Inflammatory macrophage treated with lipopolysaccharide for 1 hour (primary cell): ENCODE measurements around the gene LMAN1L.
"Not testable (repeated sequence)": the region's sequence is repeated elsewhere in the genome, so short reads cannot be mapped to it uniquely, and the experiment has no call there.

Experiments
- DNase-seq, 2 donors: peaks; one replicate each; pipeline ENCODE4 v3.0.0-alpha.2; 2020 to 2022

Gene LMAN1L

DNA sequence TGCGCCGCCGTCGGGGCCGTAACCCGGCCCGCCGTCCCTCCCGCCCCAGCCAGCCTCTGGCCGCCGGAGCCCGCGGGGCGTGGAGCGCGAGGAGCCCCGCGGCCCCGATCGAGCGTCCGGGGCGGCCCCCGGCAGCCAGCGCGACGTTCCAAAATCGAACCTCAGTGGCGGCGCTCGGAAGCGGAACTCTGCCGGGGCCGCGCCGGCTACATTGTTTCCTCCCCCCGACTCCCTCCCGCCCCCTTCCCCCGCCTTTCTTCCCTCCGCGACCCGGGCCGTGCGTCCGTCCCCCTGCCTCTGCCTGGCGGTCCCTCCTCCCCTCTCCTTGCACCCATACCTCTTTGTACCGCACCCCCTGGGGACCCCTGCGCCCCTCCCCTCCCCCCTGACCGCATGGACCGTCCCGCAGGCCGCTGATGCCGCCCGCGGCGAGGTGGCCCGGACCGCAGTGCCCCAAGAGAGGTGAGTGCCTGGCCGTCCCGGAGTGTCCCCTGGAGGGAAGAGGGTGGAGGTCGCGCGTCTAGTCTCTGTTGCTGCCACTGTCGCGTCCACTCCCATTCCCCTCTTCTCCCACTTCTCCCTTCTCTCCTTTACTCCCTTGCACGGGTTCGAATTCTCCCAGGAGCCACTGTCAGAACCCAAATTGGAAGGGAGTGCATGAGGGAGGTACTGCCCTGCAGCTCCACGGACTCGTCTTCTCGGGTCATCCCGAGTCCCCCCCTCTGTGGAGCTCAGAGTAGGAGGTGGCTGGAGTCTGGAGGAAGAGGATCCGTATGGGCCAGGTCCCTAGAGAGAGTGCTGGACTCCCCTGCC, 30.2 kb upstream of the LMAN1L start:
- DNase-seq, result peak in 1 of 2 donors; percentile 58

DNA sequence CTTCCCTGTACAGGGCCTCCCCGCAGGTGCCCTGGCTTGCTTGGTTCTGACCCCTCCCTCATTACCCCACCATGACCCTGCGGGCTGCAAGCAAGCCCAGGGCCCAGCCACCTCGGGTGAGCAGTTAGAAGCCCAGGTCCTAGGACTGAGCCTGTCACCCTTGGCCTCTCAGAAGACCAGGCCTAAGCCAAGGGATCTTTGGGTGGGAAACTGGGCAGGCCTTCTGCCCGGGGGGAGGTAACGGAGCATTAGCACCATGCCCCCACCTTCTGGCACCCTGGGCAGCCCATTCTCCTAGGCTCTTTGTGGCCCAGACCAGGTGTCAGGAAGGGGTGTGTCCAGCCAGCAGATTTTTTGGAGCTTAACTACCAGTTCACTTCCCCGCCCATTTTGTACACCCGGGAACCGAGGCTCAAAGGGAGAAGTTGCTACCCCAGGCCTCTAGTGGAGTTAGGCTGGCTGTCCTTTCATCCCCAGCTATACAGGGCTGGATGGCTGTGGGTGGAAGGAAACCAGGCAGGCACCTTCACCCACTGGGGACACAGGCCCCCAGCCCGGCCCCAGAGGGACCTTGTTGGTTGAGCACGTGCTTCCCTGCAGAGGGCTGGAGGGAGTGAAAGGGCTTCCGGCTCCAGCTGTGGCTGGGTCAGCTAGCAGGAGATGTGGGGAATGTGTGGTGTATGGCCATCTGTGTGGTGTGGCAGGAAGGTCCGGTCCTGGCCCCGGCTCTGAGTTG, 29.4 kb upstream of the LMAN1L start:
- peak; percentile 67 to 69 for DNase-seq

DNA sequence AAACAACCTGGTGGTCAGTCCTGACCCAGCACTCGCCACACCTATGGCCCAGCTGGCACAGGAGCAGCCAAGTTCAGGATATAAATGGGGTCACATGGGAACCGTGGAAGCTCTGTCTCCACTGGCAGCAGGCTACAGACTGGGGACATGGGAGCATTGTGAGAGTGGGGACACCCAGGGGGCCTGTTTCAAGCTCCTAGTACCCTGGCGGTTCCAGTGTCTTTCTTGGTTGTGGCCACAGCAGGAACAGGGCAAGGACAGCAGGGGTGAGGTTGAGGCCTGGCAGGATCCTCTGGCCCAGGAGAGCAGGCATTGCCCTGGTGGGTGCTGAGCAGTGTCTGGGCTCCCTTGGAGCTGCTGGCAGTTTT, 28.8 kb upstream of the LMAN1L start:
- DNase-seq, result no peak

DNA sequence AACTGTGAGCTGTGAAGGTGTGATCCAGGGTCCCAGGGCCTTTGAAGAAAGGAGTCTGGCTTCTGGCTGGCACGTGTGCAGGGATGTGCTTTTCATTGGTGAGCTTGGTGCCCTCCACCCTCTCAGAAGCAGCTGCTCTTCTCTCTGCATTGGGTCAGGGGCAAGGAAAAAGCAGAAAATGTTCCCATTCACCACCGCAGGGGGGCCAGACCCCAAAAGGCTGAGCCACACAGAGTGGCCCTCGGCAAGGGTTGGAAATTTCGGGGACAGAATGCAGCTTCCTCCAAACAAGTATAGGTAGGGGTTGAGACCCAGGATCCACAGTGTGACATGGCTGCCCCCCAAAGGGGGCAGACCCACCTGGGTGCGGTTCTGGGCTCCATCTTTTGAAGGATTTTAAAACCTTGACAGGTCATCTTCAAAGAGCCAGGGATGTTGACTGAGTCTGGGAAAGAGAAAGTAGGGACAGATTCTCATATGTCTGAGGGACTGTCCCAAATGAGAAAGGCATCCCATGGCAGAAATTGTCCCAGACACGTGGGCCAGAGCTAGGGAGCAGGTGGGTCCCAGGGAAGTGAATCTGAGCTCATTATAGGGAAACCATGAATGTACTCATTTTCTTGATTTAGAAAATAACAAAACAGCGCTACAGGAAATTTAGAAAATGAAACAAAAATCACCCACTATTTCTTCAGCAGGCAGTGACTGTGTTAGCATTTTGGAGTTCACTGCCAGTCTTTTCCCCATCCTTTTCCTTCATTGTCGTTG, 28.0 kb upstream of the LMAN1L start:
- peak; percentile 73 to 90 for DNase-seq

DNA sequence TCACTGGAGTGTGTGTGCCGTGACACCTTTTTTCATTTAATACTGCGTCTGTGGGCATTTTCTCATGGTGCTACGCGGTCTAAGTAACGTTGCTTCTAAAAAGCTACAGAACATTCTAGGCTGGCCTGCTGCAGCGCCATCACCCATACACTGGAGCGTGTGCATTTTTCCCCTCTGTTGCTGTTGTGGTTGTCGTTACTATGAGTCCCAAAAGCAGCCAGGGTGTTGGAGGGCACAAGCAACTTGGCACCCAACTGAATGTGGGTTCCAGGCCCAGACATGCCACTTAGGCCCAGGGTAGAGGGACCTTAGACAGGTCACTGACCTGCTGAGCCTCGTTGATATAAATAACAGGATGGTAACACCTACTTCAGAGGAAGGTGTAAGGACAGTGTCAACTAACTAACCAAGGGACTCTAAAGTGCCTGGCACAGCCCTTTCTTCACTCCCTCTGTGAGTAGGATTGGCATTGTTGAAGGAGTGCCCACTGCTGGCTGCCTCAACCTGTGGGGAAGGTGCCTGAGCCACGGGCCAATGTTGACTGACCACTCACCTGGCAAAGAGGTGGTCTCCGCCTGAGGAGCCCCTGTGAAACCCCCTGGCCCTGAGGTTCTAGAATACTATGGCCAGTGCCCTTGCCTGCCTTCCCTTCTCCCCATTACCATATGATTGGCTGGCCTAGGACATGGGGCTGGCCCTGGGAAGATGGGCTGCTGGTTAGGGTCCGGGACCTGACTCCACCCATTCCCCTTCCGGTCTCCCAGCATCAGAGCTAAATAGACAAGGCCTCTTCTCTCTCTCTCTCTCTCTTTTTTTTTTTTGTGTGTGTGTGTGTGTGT, 27.2 kb upstream of the LMAN1L start:
- DNase-seq, result no peak

DNA sequence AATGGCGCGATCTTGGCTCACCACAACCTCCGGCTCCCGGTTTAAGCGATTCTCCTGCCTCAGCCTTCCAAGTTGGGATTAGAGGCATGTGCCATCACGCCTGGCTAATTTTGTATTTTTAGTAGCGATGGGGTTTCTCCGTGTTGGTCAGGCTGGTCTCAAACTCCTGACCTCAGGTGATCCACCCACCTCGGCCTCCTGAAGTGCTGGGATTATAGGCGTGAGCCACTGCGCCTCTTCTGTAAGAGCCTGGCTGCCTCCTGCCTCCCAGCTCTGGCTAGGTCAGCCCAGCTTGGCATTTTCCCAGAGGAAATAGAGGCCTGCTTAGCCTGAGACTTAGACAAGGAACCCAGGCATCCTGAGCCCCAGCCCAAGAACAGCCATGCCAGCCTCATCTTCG, 26.6 kb upstream of the LMAN1L start:
- not testable (repeated sequence) for DNase-seq

DNA sequence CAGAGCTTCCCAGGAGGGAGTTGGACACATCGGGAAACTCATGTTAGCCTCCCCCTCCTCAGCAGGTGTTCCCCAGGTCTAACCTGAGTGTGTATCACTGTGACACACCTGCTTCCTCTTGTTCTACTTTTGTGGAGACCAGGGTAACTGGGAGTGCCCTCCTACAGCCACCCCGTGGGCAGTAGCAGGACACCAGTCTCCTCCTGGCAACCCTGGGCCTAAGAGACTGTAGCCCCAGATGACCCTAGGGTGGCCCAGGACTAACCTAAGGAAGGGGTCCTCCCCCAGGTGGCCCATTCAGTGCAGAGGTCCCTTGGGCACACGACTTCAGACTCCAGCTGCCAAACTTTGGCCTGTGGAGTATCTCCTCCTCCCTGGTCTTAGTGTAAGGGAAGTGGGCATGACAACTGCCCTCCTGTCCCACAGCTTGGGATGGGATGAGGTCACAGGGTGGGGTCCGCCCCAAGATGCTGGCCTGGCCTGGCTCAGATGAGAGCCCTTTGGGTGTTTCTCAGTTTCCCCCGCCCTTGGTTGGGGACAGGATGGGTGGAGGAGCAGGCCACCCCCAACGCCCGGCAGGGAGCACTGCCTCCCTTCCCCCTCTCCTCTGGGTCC, 26.0 kb upstream of the LMAN1L start:
- DNase-seq, result peak; percentile 73 to 74

DNA sequence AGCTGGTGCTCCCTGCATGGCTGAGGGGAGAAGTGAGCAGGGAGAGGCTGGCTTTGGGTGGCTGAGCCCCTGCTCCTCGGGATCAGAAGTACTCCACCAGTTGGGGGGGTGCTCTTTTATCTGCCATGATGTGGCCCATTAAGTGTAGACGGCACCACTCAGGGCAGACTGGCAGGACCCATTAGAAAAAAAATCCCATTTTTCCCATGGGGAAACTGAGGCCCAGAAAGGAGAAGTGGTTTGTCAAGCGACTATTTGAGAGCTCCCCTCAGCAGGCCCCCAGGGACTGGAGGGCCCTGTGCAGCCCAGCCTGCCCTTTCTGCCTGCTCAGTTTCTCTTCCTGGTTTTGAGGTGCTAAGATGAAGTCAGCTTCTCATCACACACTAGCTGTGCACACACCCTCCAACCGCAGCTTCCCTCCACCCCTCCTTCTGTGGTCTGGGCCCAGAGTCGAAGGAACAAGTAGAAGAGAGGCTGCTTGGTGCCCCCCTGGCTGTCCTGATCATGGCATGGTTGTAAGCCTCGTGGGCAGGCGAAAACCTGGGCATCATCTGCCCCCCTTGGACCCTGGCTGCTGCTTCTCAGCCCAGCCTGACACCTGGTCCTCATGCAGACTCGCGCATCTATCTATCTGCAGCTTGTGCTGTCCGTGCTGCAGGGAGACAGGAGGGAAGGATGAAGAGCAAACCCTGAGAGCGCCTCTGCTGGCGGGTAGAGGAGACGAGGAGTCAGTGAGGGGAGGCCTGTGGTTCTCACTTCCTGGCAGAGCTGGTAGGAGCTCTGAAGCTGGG, 25.2 kb upstream of the LMAN1L start:
- DNase-seq, result peak; percentile 90 to 91

DNA sequence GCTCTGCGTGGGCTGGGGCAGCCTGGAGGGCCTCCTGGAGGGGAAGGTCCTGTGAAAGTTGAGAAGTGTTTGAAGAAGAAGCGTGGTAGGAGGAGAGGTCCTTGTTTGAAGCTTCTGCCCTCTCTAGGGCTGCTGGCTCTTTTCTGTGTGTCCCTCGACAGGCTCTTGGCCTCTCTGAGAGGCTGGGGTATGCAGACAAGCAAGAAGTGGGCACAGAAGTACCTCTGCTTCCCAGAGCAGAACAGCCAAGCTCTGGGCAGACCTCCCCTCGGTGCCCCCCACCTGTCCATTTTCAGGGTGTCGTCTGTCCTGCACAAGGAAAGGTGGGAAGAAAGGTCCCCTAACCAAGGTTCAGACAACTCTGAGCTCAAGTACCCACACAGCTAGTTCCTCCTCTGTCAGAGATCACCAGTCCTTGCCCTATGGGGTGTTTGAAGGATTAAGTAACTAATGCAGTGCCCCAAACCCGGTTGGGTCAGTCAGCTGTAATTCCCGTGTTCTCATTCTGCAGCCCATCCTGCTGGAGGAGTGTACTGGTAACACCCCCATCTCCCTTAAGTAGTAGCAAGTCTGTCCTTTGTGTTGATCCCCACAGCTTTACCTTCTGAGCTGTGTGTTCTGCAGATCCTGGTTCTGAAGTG, 24.5 kb upstream of the LMAN1L start:
- DNase-seq, result peak; percentile 47 to 78

DNA sequence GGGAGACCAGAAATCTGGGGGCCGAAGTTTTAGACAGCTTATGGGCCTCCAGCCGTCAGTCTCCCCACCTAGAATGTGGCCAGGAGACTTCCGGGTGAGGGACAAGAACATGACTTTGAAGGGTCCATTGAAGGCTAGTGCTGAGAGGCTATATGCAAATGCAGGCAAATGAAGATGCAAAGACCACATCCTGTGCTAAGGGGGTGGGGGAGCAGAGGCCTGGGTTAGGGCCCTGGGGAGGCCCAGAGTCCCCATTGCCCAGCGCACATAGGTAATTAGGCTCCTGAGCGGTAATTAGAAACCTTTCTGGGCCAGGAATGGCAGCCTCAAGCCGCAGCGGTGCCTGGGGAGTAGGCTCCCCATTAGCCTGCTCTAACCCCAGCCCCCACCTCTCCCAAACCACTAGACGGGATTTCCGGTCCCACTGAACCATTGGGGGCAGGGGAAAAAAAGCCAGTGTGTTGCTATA, 23.9 kb upstream of the LMAN1L start:
- DNase-seq, result no peak

DNA sequence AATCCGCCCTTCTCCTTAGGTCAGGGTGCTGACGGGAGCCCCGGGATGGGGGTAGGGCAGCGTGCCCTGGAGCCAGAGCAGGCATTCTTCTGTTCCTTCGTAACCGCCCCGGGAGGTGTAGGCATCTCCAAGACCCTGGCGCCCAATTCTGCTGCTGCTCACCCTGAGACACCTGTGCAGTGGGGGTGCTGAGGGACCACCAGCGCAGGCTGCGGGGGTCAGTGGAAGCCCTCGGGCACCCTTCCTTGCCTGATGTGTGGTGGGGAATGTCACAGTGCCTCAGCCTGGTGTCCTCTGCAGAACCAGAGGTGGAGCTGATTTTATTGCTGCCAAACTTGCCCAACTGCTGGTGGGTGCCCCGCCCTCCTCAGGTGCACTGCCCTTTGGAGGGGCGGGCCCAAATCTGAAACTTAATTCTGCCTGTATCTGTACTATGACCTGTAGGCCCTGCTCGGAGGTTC, 23.4 kb upstream of the LMAN1L start:
- DNase-seq, result no peak

DNA sequence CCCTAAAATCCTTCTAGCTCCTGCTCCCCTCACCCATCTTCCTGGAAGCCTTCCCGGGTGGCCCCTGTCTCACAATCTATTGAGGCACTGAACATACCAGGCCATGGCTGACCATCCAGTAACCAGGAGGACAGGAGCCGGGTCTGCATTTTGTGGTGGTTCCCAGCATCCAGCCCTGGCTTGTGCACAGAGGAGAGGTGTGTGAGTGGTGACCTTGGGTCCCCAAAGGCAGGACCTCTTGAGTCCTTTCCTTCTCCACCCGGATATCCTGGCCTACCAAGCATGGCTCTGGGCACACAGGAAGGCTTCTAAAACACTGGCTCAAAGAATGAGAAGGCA, 22.9 kb upstream of the LMAN1L start:
- DNase-seq, result no peak

DNA sequence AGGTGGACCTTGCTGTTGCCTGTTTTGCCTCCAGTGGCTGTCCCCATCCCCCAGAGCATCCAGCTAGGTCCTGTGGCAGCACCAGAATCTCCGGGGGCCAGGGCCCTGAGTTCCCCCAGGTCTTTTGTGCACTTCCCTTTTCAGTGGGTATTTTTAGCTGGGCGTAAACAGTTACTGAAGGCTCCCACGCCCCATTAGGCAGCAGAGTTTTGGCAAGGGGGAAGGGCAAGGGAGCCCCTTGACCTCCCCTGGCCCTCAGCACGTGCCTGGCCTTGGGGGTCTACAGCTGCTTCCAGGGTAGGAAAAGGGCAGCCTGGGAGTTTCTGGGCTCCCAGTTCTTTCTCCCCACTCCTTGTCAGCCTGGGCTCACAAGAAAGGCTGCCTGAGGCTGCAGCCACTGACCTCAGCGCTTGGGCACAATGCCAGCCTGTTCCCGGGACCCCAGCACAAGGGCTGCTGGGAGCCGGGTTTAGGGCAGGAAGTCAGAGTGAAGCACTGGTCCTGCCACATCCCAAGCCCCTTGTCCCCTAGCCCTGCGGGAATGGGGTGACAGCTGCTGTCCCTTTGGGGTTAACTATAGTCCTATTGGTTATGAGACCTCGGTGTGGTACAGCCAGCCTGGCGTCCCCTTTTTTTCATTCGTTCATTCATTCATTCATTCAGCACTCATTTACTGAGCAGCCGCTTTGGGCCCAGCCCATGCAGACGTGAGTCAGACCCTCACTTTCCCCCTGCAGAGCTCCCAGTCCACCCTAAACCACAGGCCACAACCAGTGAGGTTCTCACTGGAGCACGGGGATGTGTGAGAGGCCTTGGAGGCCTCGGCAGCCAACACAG, 22.3 kb upstream of the LMAN1L start:
- DNase-seq, result peak; percentile 63 to 71

DNA sequence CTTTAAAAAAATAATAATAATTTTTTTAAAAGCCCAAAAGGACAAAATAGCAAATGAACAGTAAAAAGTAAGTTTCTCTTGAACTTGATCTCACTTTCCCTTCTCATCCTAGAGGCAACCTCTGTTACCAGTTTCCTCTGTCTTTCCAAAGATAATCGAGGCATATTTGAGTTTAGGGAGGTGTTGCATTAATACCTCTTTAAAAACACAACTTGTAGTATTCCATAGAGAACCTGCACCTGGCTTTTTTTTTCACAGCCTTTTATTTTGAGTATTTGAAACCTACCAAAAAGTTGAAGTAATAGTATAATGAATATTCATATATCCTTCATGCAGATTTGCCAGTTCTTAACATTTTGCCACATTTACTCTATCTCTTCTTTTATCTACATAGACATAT, 21.6 kb upstream of the LMAN1L start:
- no peak for DNase-seq

DNA sequence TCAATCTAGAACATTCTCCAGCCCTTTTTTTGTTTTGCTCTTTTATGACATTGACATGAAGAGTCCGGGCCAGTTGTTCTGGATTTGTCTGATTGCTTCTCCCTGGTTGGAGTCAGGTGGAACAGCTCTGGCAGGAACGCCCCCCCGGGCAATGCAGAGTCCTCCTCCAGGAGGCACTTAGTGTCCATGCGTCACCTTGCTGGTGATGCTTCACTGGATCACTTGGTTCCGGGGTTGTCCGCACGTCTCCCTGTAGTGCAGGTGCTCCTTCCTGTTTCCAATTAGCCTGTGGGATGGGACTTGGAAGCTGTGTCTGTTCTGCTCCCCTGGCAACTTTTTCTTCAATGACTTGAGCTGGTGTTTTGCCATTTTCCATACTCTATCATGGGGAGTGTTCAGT, 21.0 kb upstream of the LMAN1L start:
- DNase-seq, result no peak

DNA sequence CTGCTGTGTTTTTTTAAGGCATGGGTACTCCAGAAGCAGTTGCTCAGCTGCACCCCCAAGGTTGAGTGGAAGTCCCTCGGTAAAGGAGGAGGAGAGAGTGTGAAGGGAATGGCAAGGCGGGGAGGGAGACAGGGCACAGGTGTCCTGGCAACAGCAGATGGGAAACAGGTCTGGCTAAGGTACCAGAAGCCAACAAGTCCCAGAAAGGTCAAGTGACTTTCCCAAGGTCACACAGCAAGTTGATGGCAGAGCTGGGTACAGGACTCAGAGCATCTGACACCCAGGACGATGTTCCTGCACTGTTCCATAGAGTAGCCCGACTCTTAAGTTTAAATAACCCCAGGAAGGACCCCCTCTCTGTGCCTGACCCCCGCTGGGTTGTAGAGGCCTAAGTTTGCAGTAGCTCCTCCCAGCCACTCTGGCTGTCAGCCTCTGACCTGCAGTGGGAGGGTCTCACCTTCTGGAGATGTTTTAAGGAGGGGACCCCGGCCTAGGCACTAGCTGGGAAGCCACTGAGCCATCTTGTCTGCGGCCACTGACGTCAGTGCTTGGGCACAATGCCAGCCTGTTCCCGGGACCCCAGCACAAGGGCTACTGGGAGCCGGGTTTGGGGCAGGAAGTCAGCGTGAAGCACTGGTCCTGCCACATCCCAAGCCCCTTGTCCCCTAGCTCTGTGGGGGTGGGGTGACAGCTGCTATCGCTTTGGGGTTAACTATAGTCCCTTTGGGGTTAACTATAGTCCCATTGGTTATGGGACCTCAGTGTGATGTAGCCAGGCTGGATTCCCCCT, 20.2 kb upstream of the LMAN1L start:
- DNase-seq, result no peak

DNA sequence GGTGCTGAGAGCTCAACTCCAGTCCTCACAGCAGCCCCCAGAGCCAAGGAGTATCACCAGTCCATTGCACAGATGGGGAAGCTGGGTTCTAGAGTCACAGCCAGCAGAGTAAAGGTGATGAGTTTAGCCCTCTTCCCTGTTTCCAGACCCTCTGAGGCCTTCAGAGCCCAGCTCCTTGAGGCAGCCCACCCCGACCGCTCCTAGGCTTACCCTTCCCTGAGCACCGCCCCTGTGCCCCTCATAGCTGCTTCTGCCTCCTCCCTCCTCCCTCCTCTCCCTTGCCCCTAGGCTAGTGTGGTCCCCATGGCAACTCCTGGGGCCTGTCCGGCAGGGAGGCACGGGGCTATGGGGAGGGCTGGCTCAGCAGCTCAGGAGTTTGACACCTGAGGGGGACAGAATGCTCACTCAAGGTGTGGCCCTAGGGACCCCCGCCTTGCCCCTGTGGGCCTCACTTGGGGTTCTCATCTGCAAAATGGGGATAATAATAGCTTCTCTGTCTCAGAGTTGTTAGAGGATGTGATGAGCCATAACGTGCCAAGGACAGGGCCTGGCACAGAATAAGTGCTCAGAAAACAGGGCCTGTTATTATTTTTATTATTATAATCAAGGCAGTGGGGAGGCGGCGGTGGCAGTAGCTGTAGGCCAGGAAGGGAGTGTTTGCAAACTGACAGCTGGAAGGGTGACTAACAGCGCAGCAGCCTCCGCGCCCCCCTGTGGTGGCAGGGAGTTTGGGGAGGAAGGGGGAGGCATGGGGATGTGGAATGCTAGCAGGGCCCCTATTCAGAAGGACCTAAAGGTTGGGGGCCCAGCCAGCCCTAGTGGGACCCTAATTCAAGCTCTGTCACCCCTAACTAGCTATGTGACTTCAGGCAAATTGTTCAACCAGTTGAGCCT, 19.3 kb upstream of the LMAN1L start:
- peak in 1 of 2 donors; percentile 67 for DNase-seq
